Activated CD4-positive, alpha-beta memory T cell treated with anti-CD3 and anti-CD28 coated beads, Interleukin-2, amount 10 ng/mL, durations not matched to agents 7 days and 5 days (primary cell): ENCODE measurements around the gene HYCC1. TPM values are rescaled to one million over a fixed set of nuclear protein-coding genes. Genes with fewer than 3 reads are reported as not detected.
A peak's percentile ranks its signal among the peaks of the same experiment; 100 is the strongest.
"Not testable (repeated sequence)": the region's sequence is repeated elsewhere in the genome, so short reads cannot be mapped to it uniquely, and the experiment has no call there.

Experiments used
- CTCF ChIA-PET: fragments of 350-600 bp; sonication (Branson Sonifier 250); formaldehyde crosslinking; loops from one replicate; lab custom pipeline; 2021; ENCODE audit warnings: antibody characterized with exemption, inconsistent platforms; lab: Charles Lee
- POLR2A ChIA-PET: fragments of 350-600 bp; sonication (Branson Sonifier 250); formaldehyde crosslinking; loops from one replicate; lab custom pipeline; 2021; ENCODE audit warnings: antibody characterized with exemption; lab: Charles Lee
- DNase-seq: peaks from one replicate; pipeline ENCODE4 v3.0.0-alpha.2; 2020
- H3K27ac Mint-ChIP-seq: one replicate; pipeline ENCODE4 v1.8.0; 2021; ENCODE audit warnings: mild to moderate bottlenecking, mixed read lengths
- H3K27me3 Mint-ChIP-seq: one replicate; pipeline ENCODE4 v1.8.0; 2021; ENCODE audit warnings: mixed read lengths
- H3K36me3 Mint-ChIP-seq: one replicate; pipeline ENCODE4 v1.8.0; 2021; ENCODE audit warnings: low read depth, mixed read lengths
- H3K4me1 Mint-ChIP-seq: one replicate; pipeline ENCODE4 v1.8.0; 2021; ENCODE audit warnings: mixed read lengths
- H3K4me3 Mint-ChIP-seq: one replicate; pipeline ENCODE4 v1.8.0; 2021; ENCODE audit warnings: mild to moderate bottlenecking, mixed read lengths
- H3K9me3 Mint-ChIP-seq: one replicate; pipeline ENCODE4 v1.8.0; 2021; ENCODE audit warnings: mixed read lengths
- total RNA-seq, 2 experiments: library from RNA; stranded (reverse); gene quantifications; one replicate each; pipeline ENCODE4 v1.2.3, GENCODE V29; 2021

HYCC1 gene
- total RNA-seq = 100 to 1,000 TPM; 103 to 105 TPM

DNA sequence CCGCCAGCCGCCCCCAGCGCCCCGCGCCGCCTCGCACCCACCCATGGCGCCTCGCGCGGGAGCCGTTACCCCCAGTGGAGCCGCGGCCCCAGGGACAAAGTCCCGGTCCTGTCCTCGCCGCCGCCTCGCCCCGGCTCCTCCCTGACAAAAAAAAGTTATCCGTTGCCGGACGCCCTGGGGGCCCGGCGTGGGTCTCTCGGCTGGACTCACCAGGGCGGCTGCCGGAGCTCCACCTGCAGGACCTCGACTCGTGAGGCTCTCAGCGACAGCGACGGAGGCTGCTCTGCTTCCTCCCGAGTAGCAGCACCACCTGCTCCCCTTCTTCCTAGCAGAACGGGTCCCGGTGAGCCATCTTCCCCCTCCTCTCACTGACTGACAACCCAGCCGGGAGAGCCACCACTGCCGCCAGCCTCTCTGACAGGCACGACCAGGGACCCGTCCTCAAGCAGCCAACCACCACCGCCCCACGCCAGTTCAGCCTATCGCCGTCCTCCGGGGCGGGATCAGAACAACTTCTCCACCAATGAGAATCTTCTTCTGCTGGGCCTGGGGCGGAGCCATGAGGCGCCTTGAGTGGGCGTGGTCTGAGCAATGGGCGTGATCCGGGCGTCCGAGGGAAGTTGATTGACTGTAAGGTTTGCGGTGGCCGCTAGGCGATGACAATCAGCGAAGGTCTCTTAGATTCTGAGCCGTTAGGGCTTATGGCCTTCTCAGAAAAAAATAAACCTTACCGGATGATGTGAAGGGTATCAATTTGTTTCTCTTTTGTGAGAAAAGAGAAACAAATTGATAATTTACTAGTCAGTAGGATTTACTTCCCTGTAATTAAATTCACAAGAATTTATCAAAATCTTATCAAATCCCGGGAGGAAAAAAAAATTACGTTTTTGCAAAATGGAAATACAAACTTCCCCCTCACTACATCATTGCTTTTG lies at the start of gene HYCC1:
Gene HYCC1 (minus strand): TSS at position 416 of the 935 bp plus-strand sequence. CDS start 23,019 bp downstream, outside the sequence.
- peak; percentile 99 for DNase-seq
- H3K27me3 Mint-ChIP-seq = no peaks in the 10 kb centered on the region
- H3K36me3 Mint-ChIP-seq = peaks cover 21% of the 10 kb centered on the region
- peak within 1 kb of the TSS; percentile 93 for H3K4me3 Mint-ChIP-seq
- ChIA-PET POLR2A (interaction anchor here (0.9 to 5.9 kb wide), 7 partner anchors 10 to 163 kb away, joined by 3 to 38 read pairs (median 5); partner anchors contain the start of gene KLHL7), CTCF (interaction anchor here (1.0 to 2.3 kb wide), 3 partner anchors 10 to 161 kb away, joined by 3 to 18 read pairs (median 6); no protein-coding TSS in a partner anchor)
- peak within 1 kb of the TSS; percentile 88 for H3K27ac Mint-ChIP-seq
- peaks cover 38% of the 10 kb centered on the region for H3K4me1 Mint-ChIP-seq
- H3K9me3 Mint-ChIP-seq = peaks cover 10% of the 10 kb centered on the region

DNA sequence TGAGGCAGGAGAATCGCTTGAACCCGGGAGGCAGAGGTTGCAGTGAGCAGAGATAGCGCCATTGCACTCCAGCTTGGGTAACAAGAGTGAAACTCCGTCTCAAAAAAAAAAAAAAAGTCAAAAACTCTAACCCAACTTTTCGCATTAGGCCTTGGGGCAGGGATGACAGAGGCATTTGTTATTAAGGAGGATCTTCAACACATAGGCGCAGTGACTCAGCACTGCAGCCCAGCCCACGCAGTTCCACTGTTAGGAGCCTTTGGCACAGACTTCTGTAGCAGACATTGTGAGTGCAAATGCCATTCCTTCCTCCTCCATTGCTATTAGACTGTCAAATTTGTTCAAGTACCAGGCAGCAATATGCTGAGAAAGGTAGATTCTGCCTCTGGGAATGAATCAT lies 48.5 kb upstream of the HYCC1 start:
- Mint-ChIP-seq H3K4me3 (no peak overlapping the region), H3K27ac (no peak overlapping the region), H3K9me3 (no peaks in the 10 kb centered on the region), H3K27me3 (peaks cover 9% of the 10 kb centered on the region), H3K36me3 (no peaks in the 10 kb centered on the region), H3K4me1 (no peaks in the 10 kb centered on the region)
- no peak for DNase-seq
- CTCF ChIA-PET = no interaction called here
- POLR2A ChIA-PET = no interaction called here

DNA sequence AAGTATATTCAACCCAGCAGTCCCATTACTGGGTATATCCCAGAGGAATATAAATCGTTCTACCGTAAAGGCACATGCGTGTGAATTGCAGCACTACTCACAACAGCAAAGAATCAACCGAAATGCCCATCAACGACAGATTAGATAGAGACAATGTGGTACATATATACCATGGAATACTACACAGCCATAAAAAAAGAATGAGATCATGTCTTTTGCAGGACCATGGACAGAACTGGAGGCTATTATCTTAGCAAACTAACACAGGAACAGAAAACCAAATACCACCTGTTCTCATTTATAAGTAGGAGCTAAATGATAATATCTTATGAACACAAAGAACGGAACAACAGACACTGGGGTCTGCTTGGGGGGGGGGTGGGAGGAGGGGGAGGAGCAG lies 47.4 kb upstream of the HYCC1 start:
- ChIA-PET POLR2A (no interaction called here), CTCF (interaction anchor here (1.0 kb wide), 1 partner anchor 501 kb away, joined by 3 read pairs; no protein-coding TSS in a partner anchor)
- no peaks in the 10 kb centered on the region for H3K9me3 Mint-ChIP-seq
- H3K36me3 Mint-ChIP-seq = no peaks in the 10 kb centered on the region
- peaks cover 6% of the 10 kb centered on the region for H3K27me3 Mint-ChIP-seq
- H3K4me1 Mint-ChIP-seq = no peaks in the 10 kb centered on the region
- H3K4me3 Mint-ChIP-seq = no peak overlapping the region
- no peak for DNase-seq
- no peak overlapping the region for H3K27ac Mint-ChIP-seq

DNA sequence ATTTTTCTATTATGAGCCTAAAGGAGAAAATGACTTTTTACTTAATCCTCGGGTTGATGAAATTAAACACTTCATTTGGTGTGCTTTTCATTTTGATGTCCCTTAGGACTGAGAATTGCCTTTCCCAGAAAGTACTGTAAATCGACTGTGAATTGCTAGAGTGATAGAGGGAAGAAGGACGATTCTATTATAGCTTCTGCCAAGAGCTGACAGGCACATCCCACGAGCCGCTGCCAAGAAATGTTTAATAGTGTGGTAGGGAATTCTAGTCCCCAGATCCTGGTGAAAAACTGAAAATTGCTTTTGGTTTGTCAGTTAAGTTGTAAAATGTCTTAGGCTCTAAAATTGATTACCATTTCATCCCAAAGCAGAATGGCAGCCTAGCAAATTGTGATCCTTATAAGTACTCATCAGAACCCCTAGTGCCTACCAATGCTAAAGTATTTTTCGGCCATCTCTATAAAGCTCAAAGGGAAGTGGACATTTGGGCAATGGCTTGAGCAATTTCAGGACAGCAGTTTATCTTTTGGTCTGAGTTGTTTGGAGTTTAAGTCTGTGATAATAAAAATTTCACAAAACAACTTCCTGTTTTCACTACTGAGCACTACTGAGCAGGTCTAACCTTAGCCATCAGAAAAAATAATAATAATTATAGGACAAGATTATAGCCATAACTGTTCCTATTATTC lies 44.6 kb upstream of the HYCC1 start:
- Mint-ChIP-seq H3K27me3 (peaks cover 2% of the 10 kb centered on the region), H3K27ac (no peak overlapping the region), H3K4me1 (peaks cover 4% of the 10 kb centered on the region), H3K4me3 (no peak overlapping the region), H3K36me3 (no peaks in the 10 kb centered on the region), H3K9me3 (no peaks in the 10 kb centered on the region)
- no peak for DNase-seq
- ChIA-PET CTCF (interaction anchor here (0.7 to 0.8 kb wide), 3 partner anchors 27 to 184 kb away, joined by 3 read pairs; no protein-coding TSS in a partner anchor), POLR2A (interaction anchor here (1.1 kb wide), 1 partner anchor 36 kb away, joined by 3 read pairs; no protein-coding TSS in a partner anchor)

DNA sequence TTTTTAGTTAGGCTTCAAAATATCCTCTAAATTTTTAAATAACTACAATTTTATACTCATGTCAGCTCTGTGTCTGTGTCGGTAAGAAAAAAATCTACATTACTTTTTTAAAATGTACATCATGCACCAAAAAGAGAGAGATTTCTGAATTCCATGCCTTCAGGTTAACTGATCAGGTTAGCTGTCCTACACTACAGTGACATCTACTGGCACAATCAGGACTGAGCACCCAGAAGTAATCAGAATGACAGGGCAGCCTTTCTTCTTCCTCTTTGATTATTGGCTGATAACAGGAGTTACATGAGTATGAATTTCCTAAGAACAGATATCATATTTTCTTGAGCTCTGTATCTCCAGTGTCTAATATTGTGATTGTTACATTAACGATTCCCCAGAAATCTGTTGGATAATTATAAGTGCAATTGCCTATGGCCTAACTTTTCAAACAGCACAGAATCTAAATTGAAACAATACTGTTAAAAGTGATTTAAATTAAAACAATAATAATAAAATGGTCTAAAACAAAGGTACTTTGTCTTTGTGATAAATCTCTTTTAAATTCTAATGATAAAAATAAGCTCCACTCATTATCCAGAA lies 41.8 kb upstream of the HYCC1 start:
- Mint-ChIP-seq H3K4me3 (no peak overlapping the region), H3K27ac (no peak overlapping the region), H3K9me3 (no peaks in the 10 kb centered on the region), H3K4me1 (peaks cover 14% of the 10 kb centered on the region), H3K36me3 (no peaks in the 10 kb centered on the region), H3K27me3 (no peaks in the 10 kb centered on the region)
- CTCF ChIA-PET = interaction anchor here (0.5 to 3.4 kb wide), 58 partner anchors 12 to 501 kb away, joined by 3 to 34 read pairs (median 5); partner anchors contain the start of genes IL6 and TOMM7
- POLR2A ChIA-PET = interaction anchor here (0.8 to 1.6 kb wide), 6 partner anchors 34 to 171 kb away, joined by 3 to 8 read pairs (median 4); no protein-coding TSS in a partner anchor
- DNase-seq = peak; percentile 67

DNA sequence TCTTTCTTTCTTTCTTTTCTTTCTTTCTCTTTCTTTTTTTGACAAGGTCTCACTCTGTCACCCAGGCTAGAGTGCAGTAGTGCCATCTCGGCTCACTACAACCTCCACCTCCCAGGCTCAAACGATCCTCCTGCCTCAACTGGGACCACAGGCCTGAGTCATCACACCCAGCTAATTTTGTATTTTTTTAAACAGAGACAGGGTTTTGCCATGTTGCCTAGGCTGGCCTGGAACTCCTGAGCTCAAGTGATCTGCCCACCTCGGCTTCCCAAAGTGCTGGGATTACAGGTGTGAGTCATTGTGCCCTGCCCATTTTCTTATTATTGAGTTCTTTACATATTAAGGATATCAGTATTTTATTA lies 37.2 kb upstream of the HYCC1 start:
- H3K36me3 Mint-ChIP-seq, H3K9me3 Mint-ChIP-seq, H3K27me3 Mint-ChIP-seq, CTCF ChIA-PET, H3K4me3 Mint-ChIP-seq: not testable (repeated sequence)
- peaks cover 19% of the 10 kb centered on the region for H3K4me1 Mint-ChIP-seq
- H3K27ac Mint-ChIP-seq = peak overlapping the region; percentile 36
- DNase-seq = peak; percentile 42
- POLR2A ChIA-PET = interaction anchor here (1.1 kb wide), 1 partner anchor 32 kb away, joined by 3 read pairs; no protein-coding TSS in a partner anchor

DNA sequence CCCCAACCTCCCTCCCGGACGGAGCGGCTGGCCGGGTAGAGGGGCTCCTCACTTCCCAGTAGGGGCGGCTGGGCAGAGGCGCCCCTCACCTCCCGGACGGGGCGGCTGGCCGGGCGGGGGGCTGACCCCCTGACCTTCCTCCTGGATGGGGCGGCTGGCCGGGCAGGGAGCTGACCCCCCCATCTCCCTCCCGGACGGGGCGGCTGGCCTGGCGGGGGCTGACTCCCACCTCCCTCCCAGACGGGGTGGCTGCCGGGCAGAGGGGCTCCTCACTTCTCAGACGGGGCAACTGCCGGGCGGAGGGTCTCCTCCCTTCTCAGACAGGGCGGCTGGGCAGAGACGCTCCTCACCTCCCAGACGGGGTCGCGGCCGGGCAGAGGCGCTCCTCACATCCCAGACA lies 32.4 kb upstream of the HYCC1 start:
- peaks cover 20% of the 10 kb centered on the region for H3K4me1 Mint-ChIP-seq
- H3K4me3 Mint-ChIP-seq, H3K27ac Mint-ChIP-seq, H3K36me3 Mint-ChIP-seq, POLR2A ChIA-PET, H3K27me3 Mint-ChIP-seq, CTCF ChIA-PET, DNase-seq, H3K9me3 Mint-ChIP-seq: not testable (repeated sequence)

DNA sequence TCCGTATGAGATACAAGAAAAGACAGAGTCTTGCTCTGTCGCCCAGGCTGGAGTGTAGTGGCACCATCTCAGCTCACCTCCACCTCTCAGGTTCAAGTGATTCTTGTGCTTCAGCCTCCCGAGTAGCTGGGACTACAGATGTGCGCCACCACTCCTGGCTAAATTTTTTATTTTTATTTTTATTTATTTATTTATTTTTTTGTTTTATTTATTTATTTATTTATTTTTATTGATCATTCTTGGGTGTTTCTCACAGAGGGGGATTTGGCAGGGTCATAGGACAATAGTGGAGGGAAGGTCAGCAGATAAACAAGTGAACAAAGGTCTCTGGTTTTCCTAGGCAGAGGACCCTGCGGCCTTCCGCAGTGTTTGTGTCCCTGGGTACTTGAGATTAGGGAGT lies 31.2 kb upstream of the HYCC1 start:
- POLR2A ChIA-PET, H3K36me3 Mint-ChIP-seq, DNase-seq, H3K9me3 Mint-ChIP-seq, H3K27ac Mint-ChIP-seq, H3K4me1 Mint-ChIP-seq, H3K27me3 Mint-ChIP-seq, H3K4me3 Mint-ChIP-seq: not testable (repeated sequence)
- CTCF ChIA-PET = interaction anchor here (2.7 kb wide), 1 partner anchor 10 kb away, joined by 19 read pairs; no protein-coding TSS in a partner anchor

DNA sequence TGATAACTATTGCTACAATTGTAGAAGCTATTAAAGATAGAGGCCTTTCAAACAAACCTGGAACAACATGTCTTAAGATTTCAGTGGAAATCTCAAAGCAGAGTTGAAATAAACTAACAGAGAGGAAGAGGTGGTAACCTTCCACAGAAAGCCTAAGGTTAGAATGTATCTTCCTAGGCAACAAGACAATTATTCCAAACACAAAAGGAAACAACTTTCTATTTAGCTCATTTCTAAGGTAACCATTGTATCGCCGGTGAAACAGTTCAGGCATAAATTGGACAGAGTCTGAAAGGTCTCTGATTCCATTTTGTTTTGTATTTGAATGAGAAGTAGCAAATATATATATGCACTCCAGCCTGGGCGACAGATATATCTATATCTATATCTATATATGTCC lies 30.7 kb upstream of the HYCC1 start:
- Mint-ChIP-seq H3K4me1 (peaks cover 8% of the 10 kb centered on the region), H3K36me3 (no peaks in the 10 kb centered on the region), H3K9me3 (no peaks in the 10 kb centered on the region), H3K4me3 (no peak overlapping the region), H3K27me3 (peaks cover 3% of the 10 kb centered on the region), H3K27ac (no peak overlapping the region)
- CTCF ChIA-PET = interaction anchor here (2.7 kb wide), 1 partner anchor 10 kb away, joined by 19 read pairs; no protein-coding TSS in a partner anchor
- DNase-seq = no peak
- POLR2A ChIA-PET = interaction anchor here (0.9 kb wide), 1 partner anchor 26 kb away, joined by 3 read pairs; no protein-coding TSS in a partner anchor

DNA sequence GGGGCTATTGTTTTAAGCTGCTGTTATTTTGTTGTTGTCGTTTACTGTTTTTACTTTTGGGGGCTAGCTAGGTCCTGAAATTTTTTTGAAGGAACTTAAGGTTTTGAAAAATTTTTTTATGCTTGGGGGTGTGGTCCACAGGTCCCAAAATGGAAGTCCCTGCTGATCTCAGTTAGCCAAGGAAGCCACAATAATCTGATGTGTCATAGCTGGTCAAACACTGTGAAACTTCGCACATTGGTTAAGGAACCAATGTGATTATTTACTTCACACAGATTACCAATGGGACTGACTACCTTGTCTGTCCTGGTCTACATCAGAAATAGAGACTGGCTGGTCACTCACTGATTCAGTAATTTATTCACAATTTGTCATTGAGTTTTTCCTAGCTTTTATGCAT lies 29.5 kb upstream of the HYCC1 start:
- ChIA-PET POLR2A (interaction anchor here (0.9 to 1.1 kb wide), 3 partner anchors 21 to 25 kb away, joined by 3 to 4 read pairs (median 4); no protein-coding TSS in a partner anchor), CTCF (interaction anchor here (1.0 to 2.7 kb wide), 3 partner anchors 11 to 483 kb away, joined by 3 to 19 read pairs (median 3); no protein-coding TSS in a partner anchor)
- H3K27ac Mint-ChIP-seq = no peak overlapping the region
- H3K36me3 Mint-ChIP-seq = no peaks in the 10 kb centered on the region
- H3K4me3 Mint-ChIP-seq = no peak overlapping the region
- no peaks in the 10 kb centered on the region for H3K9me3 Mint-ChIP-seq
- peaks cover 8% of the 10 kb centered on the region for H3K4me1 Mint-ChIP-seq
- H3K27me3 Mint-ChIP-seq = peaks cover 3% of the 10 kb centered on the region
- no peak for DNase-seq

DNA sequence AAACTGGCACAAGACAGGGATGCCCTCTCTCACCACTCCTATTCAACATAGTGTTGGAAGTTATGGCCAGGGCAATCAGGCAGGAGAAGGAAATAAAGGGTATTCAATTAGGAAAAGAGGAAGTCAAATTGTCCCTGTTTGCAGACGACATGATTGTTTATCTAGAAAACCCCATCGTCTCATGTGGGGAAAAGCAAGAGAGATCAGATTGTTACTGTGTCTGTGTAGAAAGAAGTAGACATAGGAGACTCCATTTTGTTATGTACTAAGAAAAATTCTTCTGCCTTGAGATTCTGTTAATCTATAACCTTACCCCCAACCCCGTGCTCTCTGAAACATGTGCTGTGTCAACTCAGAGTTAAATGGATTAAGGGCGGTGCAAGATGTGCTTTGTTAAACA lies 25.7 kb upstream of the HYCC1 start:
- DNase-seq, H3K27ac Mint-ChIP-seq, H3K9me3 Mint-ChIP-seq, CTCF ChIA-PET, H3K4me3 Mint-ChIP-seq, H3K36me3 Mint-ChIP-seq, POLR2A ChIA-PET, H3K4me1 Mint-ChIP-seq: not testable (repeated sequence)
- H3K27me3 Mint-ChIP-seq = peaks cover 11% of the 10 kb centered on the region
